SK-N-SH treated with all-trans-retinoic acid at 6 μM for 48 hours (cell line): ENCODE data around the gene SBF2.
"Not testable (repeated sequence)": the region's sequence is repeated elsewhere in the genome, so short reads cannot be mapped to it uniquely, and the experiment has no call there.

ENCODE experiments used
- CREB5 ChIP-seq: fragments of 250-450 bp; sonication (Bioruptor Pico); IDR thresholded peaks from 2 replicates; pipeline ENCODE4 v1.5.1; 2020; ENCODE audit warnings: low read depth, mild to moderate bottlenecking, moderate library complexity
- CSRNP3 ChIP-seq: fragments of 250-450 bp; sonication (Bioruptor Pico); IDR thresholded peaks from 2 replicates; pipeline ENCODE4 v1.5.1; 2021; ENCODE audit warnings: mild to moderate bottlenecking, moderate library complexity
- ESRRG ChIP-seq: fragments of 250-450 bp; sonication (Bioruptor Pico); IDR thresholded peaks from 2 replicates; pipeline ENCODE4 v1.6.1; 2021; ENCODE audit warnings: mild to moderate bottlenecking
- GLIS3 ChIP-seq: fragments of 250-450 bp; sonication (Bioruptor Pico); IDR thresholded peaks from 2 replicates; pipeline ENCODE4 v1.5.0; 2020; ENCODE audit warnings: mild to moderate bottlenecking, moderate library complexity
- ISL1 ChIP-seq: fragments of 250-450 bp; sonication (Bioruptor Pico); IDR thresholded peaks from 2 replicates; pipeline ENCODE4 v2.1.2; 2022; ENCODE audit warnings: mild to moderate bottlenecking, moderate library complexity
- PATZ1 ChIP-seq: fragments of 250-450 bp; sonication (Bioruptor Pico); IDR thresholded peaks from 2 replicates; pipeline ENCODE4 v1.8.0; 2020; ENCODE audit warnings: mild to moderate bottlenecking, moderate library complexity, borderline replicate concordance
- RARB ChIP-seq: fragments of 250-450 bp; sonication (Bioruptor Pico); IDR thresholded peaks from 2 replicates; pipeline ENCODE4 v1.8.0; 2021; ENCODE audit warnings: mild to moderate bottlenecking, moderate library complexity
- ZC3H10 ChIP-seq: fragments of 250-450 bp; sonication (Bioruptor Pico); IDR thresholded peaks from 2 replicates; pipeline ENCODE4 v1.5.1; 2021; ENCODE audit warnings: mild to moderate bottlenecking, moderate library complexity
- ZFP3 ChIP-seq: fragments of 250-450 bp; sonication (Bioruptor Pico); IDR thresholded peaks from 2 replicates; pipeline ENCODE4 v1.5.0; 2020; ENCODE audit warnings: mild to moderate bottlenecking, moderate library complexity
- ZFP30 ChIP-seq: fragments of 450-650 bp; formaldehyde crosslinking; IDR thresholded peaks from 2 replicates; pipeline ENCODE4 v1.5.0; 2022; ENCODE audit warnings: mild to moderate bottlenecking, moderate library complexity
- ZNF565 ChIP-seq: fragments of 450-650 bp; formaldehyde crosslinking; conservative IDR thresholded peaks from 2 replicates; pipeline ENCODE4 v1.5.0; 2020; ENCODE audit warnings: low read depth, mild to moderate bottlenecking, moderate library complexity

- not testable (repeated sequence) for TF ChIP-seq ESRRG (CRISPR knock-in tag); ZC3H10 (CRISPR knock-in tag); ZFP30 (CRISPR knock-in tag); CREB5; ZNF565 (CRISPR knock-in tag); GLIS3; CSRNP3; ZFP3; PATZ1; RARB (CRISPR knock-in tag); ISL1 (CRISPR knock-in tag)
Measured at GRCh38 chr11:10129184-10129583, 164.8 kb downstream of the SBF2 start.
